Mucosa of descending colon (tissue), 3 donors: ENCODE measurements around the gene PTPRT. TPM values are rescaled to one million over a fixed set of nuclear protein-coding genes. Genes with fewer than 3 reads are reported as not detected.

Source experiments
- ATAC-seq: fragments of 200-7000 bp; cut with Tn5 transposase; one replicate; pipeline ENCODE4 v1.9.1; 2020; ENCODE audit warnings: mild to moderate bottlenecking, moderate library complexity
- DNase-seq, 3 donors: peaks; one replicate each; pipeline ENCODE4 v3.0.0-alpha.2; 2020
- H3K36me3 ChIP-seq: fragments of 200-600 bp; one replicate; pipeline ENCODE4 v1.8.0; 2021; ENCODE audit warnings: low read depth, mild to moderate bottlenecking
- H3K4me1 ChIP-seq: fragments of 200-600 bp; one replicate; pipeline ENCODE4 v1.8.0; 2021; ENCODE audit warnings: low read depth, mild to moderate bottlenecking
- H3K4me3 ChIP-seq: fragments of 200-600 bp; one replicate; pipeline ENCODE4 v1.8.0; 2021; ENCODE audit warnings: mild to moderate bottlenecking
- H3K9me3 ChIP-seq: fragments of 200-600 bp; one replicate; pipeline ENCODE4 v1.8.0; 2021; ENCODE audit warnings: mild to moderate bottlenecking
- intact Hi-C, 2 donors: fragments of 100-400 bp; cut with DNase I in 1 of 2; cut with micrococcal nuclease in 1 of 2; formaldehyde crosslinking; loops; one replicate each; pipeline versions ENCODE4 v1.11.0 to v1.11.1; 2022; cut with DNase I, micrococcal nuclease
- total RNA-seq, 3 donors: library from RNA; stranded (reverse); fragmentation: NEBNext Ultra II Directional in 2 of 3; extraction: Animal tissue kit (Norgen Biotek cat#: 25700) in 2 of 3; gene quantifications; one replicate each; pipeline versions ENCODE4 v1.2.1 to v1.2.4, GENCODE V29; 2021 to 2023
- TF ChIP-seq, protein P1 (sequence below): fragments of 200-600 bp; IDR thresholded peaks from one replicate; pipeline ENCODE4 v1.8.0; 2022; ENCODE audit warnings: antibody characterized with exemption, mild to moderate bottlenecking
- donor health status: DM: no; HTN: no; CAD: no; lungs with moderate emphysema.
- donor health status: DM: no; HTN: no; CAD: no.
- donor health status: DM: no; HTN: yes; CAD: no.

PTPRT gene
- total RNA-seq, 3 donors from 2014 or later, result 0.19 to 0.43 (median 0.38) TPM

DNA sequence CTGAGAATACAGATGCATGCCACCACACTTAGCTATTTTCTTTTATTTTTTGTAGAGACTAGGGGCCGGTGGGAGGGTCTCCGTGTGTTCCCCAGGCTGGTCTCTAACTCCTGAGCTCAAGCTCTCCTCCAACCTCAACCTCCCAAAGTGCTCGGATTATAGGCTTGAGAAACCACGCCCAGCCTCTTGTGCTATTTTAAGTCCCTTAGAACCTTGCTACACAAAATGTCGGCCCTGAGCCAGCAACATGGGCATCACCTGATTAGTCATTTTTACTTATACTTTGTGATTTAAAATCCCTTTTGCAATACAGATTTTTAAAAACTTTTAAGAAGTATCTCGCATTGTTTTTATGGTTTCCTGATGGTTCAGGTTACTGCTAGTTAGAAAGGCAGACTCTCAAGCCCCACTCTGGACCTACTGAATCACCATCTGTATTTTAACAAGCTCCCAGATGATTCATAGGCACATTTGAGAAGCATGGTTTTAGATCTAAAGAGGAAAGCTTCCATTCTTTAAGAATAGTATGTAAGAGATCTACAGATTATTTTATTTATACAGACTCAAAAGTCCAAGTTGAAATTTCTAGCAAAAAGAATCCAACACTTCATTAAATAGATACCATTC is 186.3 kb downstream of the PTPRT start:
- ATAC-seq, result no peak
- TF ChIP-seq, protein P1, sequence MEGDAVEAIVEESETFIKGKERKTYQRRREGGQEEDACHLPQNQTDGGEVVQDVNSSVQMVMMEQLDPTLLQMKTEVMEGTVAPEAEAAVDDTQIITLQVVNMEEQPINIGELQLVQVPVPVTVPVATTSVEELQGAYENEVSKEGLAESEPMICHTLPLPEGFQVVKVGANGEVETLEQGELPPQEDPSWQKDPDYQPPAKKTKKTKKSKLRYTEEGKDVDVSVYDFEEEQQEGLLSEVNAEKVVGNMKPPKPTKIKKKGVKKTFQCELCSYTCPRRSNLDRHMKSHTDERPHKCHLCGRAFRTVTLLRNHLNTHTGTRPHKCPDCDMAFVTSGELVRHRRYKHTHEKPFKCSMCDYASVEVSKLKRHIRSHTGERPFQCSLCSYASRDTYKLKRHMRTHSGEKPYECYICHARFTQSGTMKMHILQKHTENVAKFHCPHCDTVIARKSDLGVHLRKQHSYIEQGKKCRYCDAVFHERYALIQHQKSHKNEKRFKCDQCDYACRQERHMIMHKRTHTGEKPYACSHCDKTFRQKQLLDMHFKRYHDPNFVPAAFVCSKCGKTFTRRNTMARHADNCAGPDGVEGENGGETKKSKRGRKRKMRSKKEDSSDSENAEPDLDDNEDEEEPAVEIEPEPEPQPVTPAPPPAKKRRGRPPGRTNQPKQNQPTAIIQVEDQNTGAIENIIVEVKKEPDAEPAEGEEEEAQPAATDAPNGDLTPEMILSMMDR, result no peak
- Histone ChIP-seq H3K4me1 (no peaks in the 10 kb centered on the region), H3K4me3 (no peak overlapping the region), H3K9me3 (no peaks in the 10 kb centered on the region), H3K36me3 (no peaks in the 10 kb centered on the region)
- no peak for DNase-seq
- intact Hi-C loops, result no loop called here

DNA sequence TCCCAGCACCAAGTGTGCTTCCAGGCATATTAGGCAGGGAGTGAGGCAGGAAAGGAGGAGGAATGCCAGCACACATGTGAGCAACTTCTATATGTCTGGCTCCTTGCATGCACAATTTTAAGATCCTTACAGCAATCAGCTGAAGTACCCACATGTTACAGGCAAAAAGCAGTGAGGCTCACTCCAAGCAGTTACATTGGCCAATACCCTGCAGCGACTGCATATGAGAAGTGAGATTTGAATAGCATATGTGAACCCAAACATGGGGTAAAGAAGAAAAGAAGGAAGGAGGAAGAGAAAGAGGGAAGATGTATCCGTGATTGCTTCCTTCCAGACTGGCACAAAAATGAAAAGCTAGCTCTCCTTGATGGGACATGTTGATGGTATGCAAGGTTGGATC is 193.6 kb downstream of the PTPRT start:
- TF ChIP-seq, protein P1, result no peak
- intact Hi-C loops, result no loop called here
- Histone ChIP-seq H3K36me3 (no peaks in the 10 kb centered on the region), H3K4me3 (no peak overlapping the region), H3K4me1 (no peaks in the 10 kb centered on the region), H3K9me3 (no peaks in the 10 kb centered on the region)
- ATAC-seq (no peak), DNase-seq (no peak)

DNA sequence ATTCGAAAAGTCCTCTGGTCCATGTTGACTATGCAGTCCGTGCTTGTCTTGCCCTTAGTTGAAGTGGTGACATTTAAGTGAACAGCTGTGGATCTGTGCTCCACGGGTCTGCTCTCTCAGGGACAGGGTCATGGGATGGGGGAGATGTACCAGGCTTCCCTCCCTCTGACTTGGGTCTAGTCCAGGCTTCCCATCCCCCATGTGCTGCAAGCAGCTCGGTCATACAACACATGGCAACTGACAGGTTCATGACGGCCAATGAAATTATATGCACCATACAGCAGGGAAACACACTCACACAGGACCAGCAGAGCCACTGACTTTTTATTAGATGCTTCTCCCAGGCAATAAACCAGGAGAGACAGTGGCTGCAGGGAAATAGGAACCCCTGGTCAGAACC is 201.4 kb downstream of the PTPRT start:
- Histone ChIP-seq H3K4me1 (no peaks in the 10 kb centered on the region), H3K36me3 (no peaks in the 10 kb centered on the region), H3K4me3 (no peak overlapping the region), H3K9me3 (no peaks in the 10 kb centered on the region)
- no peak for DNase-seq
- intact Hi-C loops, result no loop called here
- no peak for ATAC-seq
- TF ChIP-seq, protein P1, result no peak

DNA sequence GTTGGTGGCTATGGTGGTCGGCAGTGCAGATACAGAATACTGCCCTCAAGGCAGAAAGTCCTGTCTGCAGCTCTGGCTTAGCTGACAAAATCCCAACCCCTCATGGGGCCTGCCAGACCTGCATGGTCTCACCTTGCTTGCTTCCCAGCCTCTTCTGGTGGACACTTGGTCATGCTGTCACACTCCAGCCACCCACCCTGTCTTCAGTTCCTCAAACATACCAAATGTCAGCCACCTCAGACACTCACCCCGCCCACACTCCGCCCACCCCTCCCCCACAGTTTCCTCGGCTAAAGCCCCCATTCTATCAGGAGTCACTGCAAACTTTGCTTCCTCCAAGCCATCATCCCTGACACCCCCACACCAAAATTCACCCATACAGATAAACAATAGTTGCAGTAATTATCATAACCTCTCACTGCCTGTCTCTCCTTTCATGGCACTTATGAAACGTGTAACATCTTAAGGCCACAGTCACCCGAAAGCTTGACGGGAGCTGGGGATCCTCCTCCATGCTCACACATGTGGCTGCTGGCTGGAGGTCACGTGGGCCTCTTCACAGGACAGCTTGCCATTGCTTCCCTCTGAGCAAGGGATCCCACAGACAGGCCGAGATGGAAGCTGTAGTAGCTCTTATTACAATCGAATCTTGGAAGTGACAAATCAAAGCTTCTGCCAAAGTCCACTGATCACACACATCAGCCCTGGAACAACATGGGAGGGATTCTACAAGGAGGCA is 202.2 kb downstream of the PTPRT start:
- Histone ChIP-seq H3K9me3 (no peaks in the 10 kb centered on the region), H3K4me3 (no peak overlapping the region), H3K4me1 (no peaks in the 10 kb centered on the region), H3K36me3 (no peaks in the 10 kb centered on the region)
- DNase-seq, result no peak
- intact Hi-C loops, result no loop called here
- ATAC-seq, result no peak
- TF ChIP-seq, protein P1, result no peak

DNA sequence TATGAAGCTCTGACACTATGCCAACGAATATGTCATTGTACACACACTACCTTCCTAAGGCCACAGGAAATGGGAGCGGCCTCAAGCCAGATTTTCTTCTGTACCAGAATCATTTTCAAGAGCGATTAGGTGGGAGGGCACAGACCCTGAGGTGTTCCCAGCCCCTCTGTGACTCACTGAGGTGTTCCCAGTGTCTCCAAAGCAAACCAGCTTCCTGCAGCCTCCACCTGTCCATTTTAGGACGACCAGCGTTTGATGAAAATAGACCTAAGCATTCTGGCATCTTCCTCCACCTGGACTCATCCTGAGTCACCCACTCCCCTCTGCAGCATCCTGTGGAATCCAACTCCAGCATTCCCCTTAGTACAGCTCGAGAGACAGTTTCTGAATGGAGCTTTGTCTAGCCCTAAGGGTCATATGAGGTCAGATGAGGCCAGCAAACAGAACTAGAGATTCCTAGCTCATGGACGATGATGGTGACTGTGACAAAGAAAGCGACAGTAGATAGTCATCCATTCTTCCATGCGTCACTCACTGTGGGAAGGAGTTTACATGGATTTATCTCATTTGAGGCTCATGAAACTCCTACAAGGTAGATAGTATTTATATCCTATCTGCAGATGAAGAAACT is 203.4 kb downstream of the PTPRT start:
- DNase-seq, result no peak
- H3K4me3 ChIP-seq, result no peak overlapping the region
- H3K4me1 ChIP-seq, result no peaks in the 10 kb centered on the region
- no peak for ATAC-seq
- TF ChIP-seq, protein P1, result no peak
- no peaks in the 10 kb centered on the region for H3K36me3 ChIP-seq
- no peaks in the 10 kb centered on the region for H3K9me3 ChIP-seq
- intact Hi-C loops, result no loop called here
